ENCODE measurements around the gene GPR146. TPM values are rescaled to one million over a fixed set of nuclear protein-coding genes. Genes with fewer than 3 reads are reported as not detected.

GPR146 gene
- total RNA-seq, 1 donor, result 33.9 TPM

GRCh38 chr7:1103009-1103788 is 58.9 kb downstream of the GPR146 start:
- no peak for DNase-seq (ENCODE audit: low read depth in 2 of 3, low spot score in 2 of 3)

GRCh38 chr7:1103789-1104515 is 59.6 kb downstream of the GPR146 start:
- DNase-seq (ENCODE audit: low read depth in 2 of 3, low spot score in 2 of 3), result no peak

DNA sequence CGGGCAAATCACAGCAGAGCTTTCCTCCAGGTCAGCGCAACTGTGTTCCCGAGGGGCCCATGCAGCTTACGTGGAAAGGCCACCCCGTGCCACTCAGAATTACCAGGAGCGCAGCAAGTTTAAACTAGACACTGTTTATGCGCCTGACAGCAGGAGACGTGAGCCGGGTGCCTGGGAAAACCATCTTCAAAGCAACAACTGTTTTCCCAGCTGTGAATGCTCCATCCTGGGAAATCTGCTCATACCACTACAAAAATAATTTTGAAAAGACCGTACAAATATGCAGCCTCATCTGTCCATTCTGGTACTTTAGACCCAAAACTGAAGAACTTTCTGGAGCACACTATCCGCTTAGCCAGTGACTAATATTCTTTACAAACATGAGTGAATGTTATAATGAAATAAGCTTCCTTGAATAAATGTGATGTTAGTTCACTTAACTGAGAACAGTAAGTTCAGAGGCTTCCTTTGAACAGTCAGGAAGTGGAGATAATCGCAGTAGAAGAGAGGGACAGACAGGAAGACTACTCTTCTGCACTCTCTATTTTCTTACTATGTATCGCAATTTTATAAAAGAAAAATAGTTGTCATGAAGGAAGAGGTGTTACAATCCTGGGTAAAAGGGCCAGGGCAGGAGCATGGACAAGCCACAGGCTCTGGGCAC is 60.3 kb downstream of the GPR146 start:
- DNase-seq (ENCODE audit: low read depth in 2 of 3, low spot score in 2 of 3), result no peak

DNA sequence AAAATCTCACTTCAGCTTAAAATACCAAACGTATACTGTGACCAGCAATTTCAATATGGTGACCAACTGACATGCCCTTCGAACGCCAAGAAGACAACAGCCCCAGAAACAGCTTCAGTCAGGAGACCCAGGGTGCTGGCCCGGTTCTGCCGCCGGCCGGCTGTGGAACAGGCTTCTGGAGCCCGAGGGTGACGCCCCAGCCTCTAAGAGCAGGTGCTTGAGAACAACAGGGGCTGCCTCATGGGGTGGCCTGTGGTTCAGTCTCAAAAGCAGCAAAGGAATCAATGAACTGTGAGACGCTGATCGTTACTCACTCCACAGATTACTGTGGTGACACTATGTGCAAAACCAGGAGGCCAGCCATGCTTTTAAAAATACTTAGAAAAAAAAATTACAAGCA is 60.8 kb downstream of the GPR146 start:
- no peak for DNase-seq (ENCODE audit: low read depth in 2 of 3, low spot score in 2 of 3)

GRCh38 chr7:1106063-1106792 is 61.9 kb downstream of the GPR146 start:
- DNase-seq (ENCODE audit: low read depth in 2 of 3, low spot score in 2 of 3), result no peak

- DNase-seq (ENCODE audit: low read depth in 2 of 3, low spot score in 2 of 3), result no peak
Observed at GRCh38 chr7:1106793-1107421, 62.6 kb downstream of the GPR146 start.

DNA sequence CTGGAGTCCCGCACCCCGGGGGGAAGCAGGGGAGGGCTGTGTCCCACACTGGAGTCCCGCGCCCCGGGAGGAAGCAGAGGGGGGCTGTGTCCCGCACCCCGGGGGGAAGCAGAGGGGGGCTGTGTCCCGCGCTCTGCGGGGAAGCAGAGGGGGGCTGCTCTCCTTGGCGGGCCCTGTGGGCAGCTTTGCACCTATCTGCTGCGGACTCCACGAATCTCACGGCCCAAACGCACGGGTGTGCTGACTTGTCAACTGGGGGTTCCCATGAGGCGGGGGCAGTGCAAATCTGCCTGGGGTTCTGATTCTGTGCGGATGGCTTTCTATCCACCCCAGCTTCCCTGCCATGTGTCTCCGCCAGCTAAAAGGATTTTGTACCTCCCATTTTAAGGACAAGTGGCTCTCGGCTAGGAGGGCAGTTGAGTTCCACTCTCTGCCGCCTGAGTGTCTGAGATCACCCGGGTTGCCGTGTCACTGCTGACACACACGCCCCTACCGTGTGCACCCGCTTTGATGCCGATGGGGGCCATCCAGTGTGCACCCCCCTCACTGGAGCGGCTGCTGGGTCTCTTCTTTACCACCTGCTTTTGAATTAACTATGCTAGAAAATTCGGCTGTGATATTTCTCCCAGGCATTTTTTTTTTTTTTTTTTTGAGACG is 64.0 kb downstream of the GPR146 start:
- DNase-seq (ENCODE audit: low read depth in 2 of 3, low spot score in 2 of 3), result peak in 1 of 3 donors; percentile 2

Small RNAs within 50 kb of the gene (small RNA-seq; reads per million reads assigned to genes)
- 89.5 reads per million, percentile 97 among the genes with 10 or more reads in this experiment for gene MIR339

Other genes starting within 250 kb of the GPR146 start
- gene SUN1, start 212.1 kb upstream of the GPR146 start, total RNA-seq, result 118 TPM
- 37.4 TPM for gene GET4, start 168.0 kb upstream of the GPR146 start, total RNA-seq
- 16.2 TPM for gene ADAP1, start 89.9 kb upstream of the GPR146 start, total RNA-seq
- 23.7 TPM for gene COX19, start 69.0 kb upstream of the GPR146 start, total RNA-seq
- gene CYP2W1, start 61.4 kb upstream of the GPR146 start, total RNA-seq, result not detected
- gene GPER1, start 43.6 kb downstream of the GPR146 start, total RNA-seq, result 0.27 TPM
- gene ZFAND2A, start 115.7 kb downstream of the GPR146 start, total RNA-seq, result 23.4 TPM
- gene UNCX, start 188.3 kb downstream of the GPR146 start, total RNA-seq, result not detected

Measured in hematopoietic multipotent progenitor cell (in vitro differentiated cells).